GM18511 (cell line): Measurements from ENCODE around the gene ZNF236.

Experiments
- ATAC-seq: cut with Tn5 transposase; IDR thresholded peaks from one replicate; pipeline ENCODE4 v1.9.1; 2021; ENCODE audit warnings: mild to moderate bottlenecking, moderate library complexity; ENCODE audit not compliant: unreplicated experiment

Gene ZNF236

DNA sequence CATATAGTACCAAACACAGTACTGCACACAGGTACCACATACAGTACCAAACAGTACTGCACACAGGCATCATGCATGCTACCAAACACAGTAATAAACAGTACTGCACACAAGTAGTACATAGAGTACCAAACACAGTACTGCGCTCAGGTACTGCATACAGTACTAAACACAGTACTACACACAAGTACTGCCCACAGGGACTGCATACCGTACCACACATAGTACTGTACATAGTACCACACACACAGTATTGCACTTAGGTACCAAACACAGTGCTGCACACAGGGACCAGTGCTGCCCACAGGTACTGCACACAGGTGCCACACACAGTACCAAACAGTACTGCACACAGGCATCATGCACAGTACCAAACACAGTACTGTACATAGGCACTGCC lies 74.9 kb downstream of the ZNF236 start:
- ATAC-seq: no peak

DNA sequence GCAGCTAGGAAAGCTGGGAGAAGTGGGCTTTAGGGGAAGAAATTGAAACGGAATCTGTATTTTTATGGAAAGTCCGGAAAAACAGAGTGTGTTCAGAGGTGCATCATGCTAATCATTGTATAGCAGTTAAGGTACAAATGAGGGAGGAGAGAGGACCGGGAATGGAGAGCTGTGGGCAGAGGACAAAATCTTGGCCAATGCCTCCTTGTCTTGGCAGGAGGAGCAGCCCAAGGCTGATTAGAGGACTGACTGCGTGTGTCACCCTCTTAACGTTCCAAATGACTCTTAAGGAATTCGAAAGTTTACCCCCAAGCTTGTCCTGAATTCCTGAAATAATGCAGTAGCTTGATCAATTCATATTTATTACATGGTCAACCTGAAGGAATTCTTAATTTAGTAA lies 81.0 kb downstream of the ZNF236 start:
- ATAC-seq: no peak

DNA sequence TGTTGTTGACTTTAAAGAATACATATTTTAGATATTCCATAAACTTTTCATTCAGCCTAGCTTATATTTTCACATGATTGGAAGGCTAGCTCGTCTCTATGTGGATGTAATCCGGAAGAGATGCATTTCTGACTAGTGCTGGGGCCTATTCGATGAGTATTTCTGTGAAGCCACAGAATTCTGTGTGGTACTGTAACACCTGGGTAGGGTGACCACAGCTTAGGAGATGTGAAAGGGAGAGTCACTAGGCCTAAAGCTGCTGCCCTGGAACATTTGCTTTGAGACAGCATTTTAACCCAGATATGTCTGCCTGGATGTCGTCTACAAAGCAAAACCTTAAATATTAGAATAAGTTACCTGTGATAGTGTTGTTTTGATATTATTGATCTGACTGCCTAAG lies 83.5 kb downstream of the ZNF236 start:
- no peak for ATAC-seq

GRCh38 chr18:76908277-76908676 lies 85.9 kb downstream of the ZNF236 start:
- no peak for ATAC-seq

GRCh38 chr18:76909439-76909838 lies 87.1 kb downstream of the ZNF236 start:
- no peak for ATAC-seq

DNA sequence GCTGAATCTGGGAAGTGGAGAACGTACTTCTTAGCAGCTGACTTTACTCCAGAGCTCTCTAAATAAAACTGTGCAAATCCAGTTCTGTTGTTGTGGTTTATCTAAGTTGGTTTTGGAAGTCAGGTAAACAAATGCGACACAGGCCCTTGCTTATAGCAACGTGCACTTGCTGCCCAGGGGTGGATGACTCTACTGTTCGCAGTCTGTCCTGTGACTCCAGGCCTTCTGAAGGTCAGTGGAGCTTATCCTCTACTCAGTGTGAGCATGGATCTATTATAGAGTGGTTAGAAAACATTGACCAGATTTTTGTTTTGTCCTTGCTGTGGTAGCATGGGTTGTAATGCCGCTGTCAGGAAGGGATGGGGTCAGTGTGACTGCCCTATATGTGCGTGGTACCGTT lies 89.1 kb downstream of the ZNF236 start:
- no peak for ATAC-seq

DNA sequence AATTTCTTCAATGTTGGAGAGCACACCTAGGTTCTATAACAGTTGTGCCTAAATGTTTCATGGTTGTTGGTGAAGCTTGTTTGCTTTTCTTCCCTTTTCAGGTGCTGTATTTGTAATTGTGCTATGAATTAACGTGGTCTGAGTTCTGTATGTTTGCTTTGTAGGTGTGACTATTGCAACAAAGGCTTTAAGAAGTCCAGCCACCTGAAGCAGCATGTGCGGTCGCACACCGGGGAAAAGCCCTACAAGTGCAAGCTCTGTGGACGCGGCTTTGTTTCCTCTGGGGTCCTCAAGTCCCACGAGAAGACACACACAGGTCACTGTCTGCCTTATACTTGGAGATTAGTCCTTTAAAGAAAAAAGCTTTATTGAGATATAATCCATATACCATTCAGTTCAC lies 91.2 kb downstream of the ZNF236 start:
- no peak for ATAC-seq

- ATAC-seq: no peak
Observed at GRCh38 chr18:76914314-76914713, 92.0 kb downstream of the ZNF236 start.

- no peak for ATAC-seq
Observed at GRCh38 chr18:76914796-76915195, 92.4 kb downstream of the ZNF236 start.

- ATAC-seq: no peak
Observed at GRCh38 chr18:76915456-76915855, 93.1 kb downstream of the ZNF236 start.

DNA sequence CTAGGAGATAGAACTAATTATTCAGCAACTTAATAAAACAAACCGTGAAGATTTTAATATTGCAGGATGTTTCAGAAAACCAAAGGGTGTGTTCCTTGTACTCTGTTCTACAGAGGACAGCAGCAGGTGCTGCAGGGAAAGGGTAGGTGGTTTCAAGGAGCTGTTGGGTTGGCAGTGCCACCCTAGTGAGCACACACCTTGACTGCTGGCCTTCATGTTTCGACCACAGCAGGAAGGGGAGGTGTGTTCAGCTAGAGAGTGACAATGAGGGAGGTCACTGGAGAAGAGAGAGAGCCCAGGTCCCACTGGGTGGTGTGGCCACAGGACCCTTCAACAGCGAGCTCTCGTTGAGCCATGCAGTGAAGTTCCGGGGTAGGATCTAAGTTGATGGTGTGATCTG lies 98.6 kb downstream of the ZNF236 start:
- no peak for ATAC-seq

DNA sequence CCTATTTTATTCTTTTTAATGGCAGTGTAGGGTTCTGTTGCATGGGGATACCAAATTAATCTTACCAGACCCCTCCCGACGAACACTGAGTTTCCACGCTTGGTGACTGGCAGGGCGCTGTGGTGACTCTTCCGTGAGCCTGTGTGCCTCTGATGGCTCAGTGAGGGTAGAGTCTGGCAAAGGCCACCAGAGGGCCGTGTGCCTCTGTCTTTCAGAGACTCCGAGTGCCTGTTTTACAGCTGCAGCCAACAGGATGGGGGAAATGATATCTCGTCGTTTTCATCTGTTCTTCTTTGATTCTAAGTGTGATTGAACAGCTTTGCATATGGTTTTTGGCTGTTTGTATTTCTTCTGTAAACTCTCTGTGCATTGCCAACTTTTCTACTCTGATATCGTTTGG lies 99.8 kb downstream of the ZNF236 start:
- ATAC-seq: peak; percentile 100

DNA sequence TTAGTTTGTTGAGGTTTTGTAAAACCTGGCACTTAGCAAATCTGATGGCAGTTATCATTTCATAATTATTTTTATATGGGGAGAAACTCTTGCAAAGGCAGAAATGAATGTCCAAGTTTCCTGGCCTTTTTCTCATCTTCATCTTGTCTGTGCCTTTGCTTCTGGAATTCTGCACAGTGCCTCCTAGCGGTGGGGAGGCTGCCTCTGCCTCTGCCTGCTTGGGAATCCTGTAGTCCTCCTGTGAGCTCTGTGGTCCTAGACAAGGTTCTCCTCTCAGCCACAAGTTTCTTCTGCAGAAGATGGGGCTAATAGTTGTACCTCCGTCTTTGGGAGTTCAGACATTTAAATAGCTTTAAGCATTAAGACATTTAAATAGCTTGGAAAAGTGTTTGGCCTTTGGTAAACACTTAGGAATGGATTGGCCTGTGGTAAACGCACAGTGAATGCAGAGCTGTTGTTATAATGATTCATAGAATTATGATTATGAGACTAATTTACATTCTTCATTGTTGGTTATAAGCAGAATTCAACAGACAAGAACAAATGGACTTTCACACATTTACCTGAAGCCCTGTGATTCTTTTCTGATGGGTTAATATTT lies 101.2 kb downstream of the ZNF236 start:
- no peak for ATAC-seq

- no peak for ATAC-seq
Observed at GRCh38 chr18:76925501-76925900, 103.1 kb downstream of the ZNF236 start.

DNA sequence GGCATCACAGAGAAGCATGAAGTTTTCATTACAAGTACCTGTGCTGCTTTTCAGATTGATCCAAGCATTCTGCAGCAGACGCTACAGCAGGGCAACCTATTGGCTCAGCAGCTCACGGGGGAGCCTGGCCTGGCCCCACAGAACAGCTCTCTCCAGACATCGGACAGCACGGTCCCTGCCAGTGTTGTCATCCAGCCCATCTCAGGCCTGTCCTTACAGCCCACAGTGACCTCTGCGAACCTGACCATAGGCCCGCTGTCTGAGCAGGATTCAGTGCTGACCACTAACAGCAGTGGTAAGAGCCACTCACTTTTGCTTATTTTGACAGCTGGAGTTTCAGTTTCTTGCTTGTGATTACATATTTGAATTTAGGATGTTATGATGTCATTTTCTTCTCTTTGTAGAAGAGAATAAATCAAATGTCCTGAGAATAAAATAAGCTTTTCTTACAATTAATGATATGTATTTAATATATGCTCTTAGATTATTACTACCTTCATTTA lies 104.9 kb downstream of the ZNF236 start:
- no peak for ATAC-seq

- ATAC-seq: no peak
Observed at GRCh38 chr18:76928179-76928868, 106.0 kb downstream of the ZNF236 start.

GRCh38 chr18:76931171-76931570 lies 108.8 kb downstream of the ZNF236 start:
- ATAC-seq: no peak

GRCh38 chr18:76932026-76932819 lies 109.9 kb downstream of the ZNF236 start:
- no peak for ATAC-seq

DNA sequence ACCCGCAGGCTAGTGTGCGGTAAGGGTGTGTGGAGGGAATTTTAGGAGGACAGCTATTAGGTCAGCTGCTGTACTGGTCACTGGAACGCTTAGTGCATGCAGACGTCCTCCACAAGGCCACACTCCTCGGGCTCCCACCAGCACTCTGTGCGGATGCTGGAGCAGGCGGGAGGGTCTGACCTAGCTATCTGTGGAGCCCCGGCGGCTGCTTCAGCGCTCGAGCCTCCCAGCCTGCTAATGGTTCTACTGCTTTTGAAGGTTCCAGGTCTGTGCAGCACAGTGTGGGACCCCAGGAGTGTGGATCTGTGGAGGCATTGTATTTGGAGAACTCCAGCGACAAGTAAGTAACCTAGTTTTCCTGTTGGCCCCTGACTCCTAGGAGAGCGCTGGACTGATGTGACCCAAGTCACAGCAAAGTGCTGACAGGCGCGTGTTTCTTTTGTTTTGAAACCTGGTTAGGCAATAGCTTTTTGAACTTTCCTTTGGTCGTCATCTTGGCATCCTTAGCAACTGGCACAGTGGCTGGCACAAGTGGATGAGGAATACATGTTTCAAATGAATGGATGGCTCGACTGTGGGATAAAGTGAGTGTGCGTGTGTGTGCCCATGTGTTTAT lies 113.5 kb downstream of the ZNF236 start:
- ATAC-seq: no peak

DNA sequence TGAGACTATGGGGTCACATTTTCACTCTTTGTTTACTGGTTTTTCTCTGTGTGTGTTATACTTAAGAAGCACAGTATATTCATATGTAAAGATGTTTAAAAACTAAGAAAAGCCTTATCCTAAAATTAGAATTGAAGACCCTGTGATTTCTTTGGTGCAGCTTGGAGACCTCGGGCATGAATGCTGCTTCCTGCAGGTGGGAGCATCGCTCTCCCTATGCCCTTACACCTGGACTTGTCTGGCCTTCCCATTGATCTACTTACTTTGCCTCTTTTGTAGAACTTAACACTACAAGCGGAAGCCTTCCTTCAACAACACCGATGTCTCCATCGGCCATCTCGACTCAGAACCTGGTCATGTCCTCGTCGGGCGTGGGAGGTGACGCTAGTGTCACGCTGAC lies 114.5 kb downstream of the ZNF236 start:
- no peak for ATAC-seq

DNA sequence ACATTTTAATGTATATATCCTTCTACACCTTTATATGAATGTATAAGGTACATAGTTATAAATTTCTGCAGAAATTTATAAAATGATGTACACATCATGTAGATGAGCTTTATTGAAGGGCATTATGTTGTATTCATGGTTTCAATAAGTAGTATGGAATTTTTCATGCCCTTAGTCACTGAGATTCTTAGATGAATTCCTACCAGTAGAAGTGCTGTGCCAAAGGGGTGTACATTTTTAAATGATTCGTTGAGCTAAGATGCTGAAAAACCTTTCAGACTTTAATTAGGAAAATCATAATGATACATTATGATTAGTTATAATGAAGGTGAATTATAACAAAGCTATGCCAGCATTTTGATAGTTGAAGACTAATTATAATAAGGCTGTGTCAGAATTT lies 115.2 kb downstream of the ZNF236 start:
- no peak for ATAC-seq

- ATAC-seq: no peak
Observed at GRCh38 chr18:76938619-76939018, 116.3 kb downstream of the ZNF236 start.
